ENCODE results near the gene FXYD3. TPM values are rescaled to one million over a fixed set of nuclear protein-coding genes. Genes with fewer than 3 reads are reported as not detected.
"Not testable (repeated sequence)": the region's sequence is repeated elsewhere in the genome, so short reads cannot be mapped to it uniquely, and the experiment has no call there.

FXYD3 gene
- total RNA-seq, 1 donor from 2014 or later, result not detected

DNA sequence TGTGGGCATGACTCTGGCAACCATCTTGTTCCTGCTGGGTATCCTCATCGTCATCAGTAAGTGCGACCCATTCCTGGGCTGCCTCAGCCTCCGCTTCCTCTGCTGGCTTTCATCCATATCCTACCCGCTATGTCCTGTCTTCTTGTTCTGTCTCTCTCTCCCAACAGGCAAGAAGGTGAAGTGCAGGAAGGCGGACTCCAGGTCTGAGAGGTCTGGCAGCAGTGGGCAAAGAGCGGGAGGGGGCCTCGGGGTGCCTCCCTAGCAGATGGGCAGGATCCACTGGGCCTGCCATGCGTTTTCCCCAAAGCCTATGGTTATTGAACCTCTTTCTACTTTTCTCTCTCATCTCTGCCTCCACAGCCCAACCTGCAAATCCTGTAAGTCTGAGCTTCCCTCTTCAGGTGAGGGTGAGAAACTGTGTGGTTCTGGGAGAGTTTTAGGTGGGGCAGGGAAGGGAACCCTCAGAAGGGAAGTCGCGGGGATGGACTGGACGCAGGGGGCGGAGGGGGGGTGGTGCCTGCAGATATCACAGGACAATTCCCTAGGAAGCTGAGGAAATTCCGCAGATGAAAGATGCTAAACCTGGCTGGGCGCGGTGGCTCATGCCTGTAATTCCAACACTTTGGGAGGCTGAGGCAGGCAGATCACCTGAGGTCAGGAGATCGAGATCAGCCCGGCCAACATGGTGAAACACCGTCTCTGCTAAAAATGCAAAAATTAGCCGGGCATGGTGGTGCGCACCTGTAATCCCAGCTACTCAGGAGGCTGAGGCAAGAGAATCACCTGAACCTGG, 35.8 kb downstream of the FXYD3 start:
- no peaks in the 10 kb centered on the region for H3K27me3 Mint-ChIP-seq
- ChIA-PET CTCF (interaction anchor here (1.2 to 1.5 kb wide), 2 partner anchors 16 to 17 kb away, joined by 3 read pairs; no protein-coding TSS in a partner anchor), POLR2A (interaction anchor here (0.8 to 1.2 kb wide), 2 partner anchors 10 to 62 kb away, joined by 6 read pairs; no protein-coding TSS in a partner anchor)
- ATAC-seq (ENCODE audit: low read depth) (no peak), DNase-seq (no peak)
- H3K4me1 Mint-ChIP-seq, result peaks cover 32% of the 10 kb centered on the region
- intact Hi-C loops (cut with micrococcal nuclease), result no loop called here
- no peak overlapping the region for H3K4me3 Mint-ChIP-seq
- TF ChIP-seq, protein P1, sequence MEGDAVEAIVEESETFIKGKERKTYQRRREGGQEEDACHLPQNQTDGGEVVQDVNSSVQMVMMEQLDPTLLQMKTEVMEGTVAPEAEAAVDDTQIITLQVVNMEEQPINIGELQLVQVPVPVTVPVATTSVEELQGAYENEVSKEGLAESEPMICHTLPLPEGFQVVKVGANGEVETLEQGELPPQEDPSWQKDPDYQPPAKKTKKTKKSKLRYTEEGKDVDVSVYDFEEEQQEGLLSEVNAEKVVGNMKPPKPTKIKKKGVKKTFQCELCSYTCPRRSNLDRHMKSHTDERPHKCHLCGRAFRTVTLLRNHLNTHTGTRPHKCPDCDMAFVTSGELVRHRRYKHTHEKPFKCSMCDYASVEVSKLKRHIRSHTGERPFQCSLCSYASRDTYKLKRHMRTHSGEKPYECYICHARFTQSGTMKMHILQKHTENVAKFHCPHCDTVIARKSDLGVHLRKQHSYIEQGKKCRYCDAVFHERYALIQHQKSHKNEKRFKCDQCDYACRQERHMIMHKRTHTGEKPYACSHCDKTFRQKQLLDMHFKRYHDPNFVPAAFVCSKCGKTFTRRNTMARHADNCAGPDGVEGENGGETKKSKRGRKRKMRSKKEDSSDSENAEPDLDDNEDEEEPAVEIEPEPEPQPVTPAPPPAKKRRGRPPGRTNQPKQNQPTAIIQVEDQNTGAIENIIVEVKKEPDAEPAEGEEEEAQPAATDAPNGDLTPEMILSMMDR (IDR thresholded peaks at IDR 0.05), result no peak
- peaks cover 17% of the 10 kb centered on the region for H3K36me3 Mint-ChIP-seq (ENCODE audit: low read depth)
- H3K27ac Mint-ChIP-seq, result peak overlapping the region; percentile 50
- no peaks in the 10 kb centered on the region for H3K9me3 Mint-ChIP-seq

DNA sequence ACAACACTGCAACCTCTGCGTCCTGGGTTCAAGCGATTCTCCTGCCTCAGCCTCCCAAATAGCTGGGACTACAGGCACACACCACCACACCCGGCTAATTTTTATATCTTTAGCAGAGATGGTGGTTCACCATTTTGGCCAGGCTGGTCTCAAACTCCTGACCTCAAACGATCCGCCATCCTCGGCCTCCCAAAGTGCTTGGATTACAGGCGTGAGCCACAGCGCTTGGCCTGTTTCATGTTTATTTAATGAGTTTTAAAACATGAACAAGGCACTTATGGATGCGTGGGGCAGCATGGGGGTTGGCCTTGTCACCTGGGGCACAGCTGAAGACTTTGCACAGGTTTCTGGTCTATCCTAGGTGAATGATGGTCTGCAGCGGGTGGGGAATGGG, 37.5 kb downstream of the FXYD3 start:
- intact Hi-C loops (cut with micrococcal nuclease); H3K27me3 Mint-ChIP-seq; H3K27ac Mint-ChIP-seq; H3K9me3 Mint-ChIP-seq; ATAC-seq (ENCODE audit: low read depth); DNase-seq: not testable (repeated sequence)
- peaks cover 41% of the 10 kb centered on the region for H3K4me1 Mint-ChIP-seq
- ChIA-PET CTCF (interaction anchor here (1.5 to 1.8 kb wide), 3 partner anchors 11 to 111 kb away, joined by 4 to 19 read pairs (median 6); partner anchors contain the start of gene FXYD7), POLR2A (interaction anchor here (1.0 to 3.5 kb wide), 12 partner anchors 9 to 196 kb away, joined by 3 to 63 read pairs (median 4); partner anchors contain the start of gene FXYD7)
- H3K4me3 Mint-ChIP-seq, result peak overlapping the region; percentile 99
- H3K36me3 Mint-ChIP-seq (ENCODE audit: low read depth), result peaks cover 34% of the 10 kb centered on the region

DNA sequence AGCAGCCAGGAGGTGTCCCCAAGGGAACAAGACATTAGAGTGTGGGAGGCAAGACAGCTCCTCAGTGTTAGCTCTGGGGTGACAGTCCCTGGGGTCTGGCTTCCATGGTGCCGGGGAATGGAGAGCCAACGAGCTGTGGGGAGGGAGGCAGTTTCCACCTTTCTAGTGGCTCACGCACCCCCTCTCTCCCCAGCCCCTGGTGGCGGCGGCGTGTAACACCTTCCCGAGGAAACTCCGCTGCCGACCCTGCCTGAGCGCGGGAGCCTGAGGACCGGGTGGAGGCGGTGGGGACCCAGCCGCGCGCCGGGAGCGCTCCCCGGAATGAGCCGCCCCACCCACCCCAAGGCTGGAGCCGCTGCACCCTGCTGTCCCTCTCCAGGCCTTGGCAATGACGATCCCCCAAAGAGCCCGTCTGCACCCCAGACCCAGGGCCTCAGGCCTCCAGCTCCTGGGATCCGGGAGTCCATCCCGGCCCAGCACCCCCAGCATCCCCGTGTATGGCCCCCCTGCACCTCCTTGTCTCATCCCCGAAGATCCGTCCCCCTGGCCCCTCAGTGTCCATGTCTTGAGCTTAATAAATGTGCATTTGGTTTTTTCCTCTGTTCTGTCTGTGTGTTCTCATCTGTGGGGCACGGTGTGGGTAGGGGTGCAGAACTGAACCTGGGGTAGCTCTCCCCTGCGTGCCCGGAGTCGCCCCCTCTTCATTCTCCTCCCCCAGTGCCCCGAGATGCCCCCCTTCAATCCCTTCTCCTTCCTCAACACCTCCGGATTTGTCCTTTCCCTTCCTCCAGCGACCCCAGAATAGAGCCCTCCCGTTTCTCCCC, 38.3 kb downstream of the FXYD3 start:
- CTCF ChIA-PET, result interaction anchor here (0.7 to 1.8 kb wide), 10 partner anchors 8 to 314 kb away, joined by 3 to 19 read pairs (median 4); partner anchors contain the start of gene FXYD7
- Mint-ChIP-seq H3K36me3 (ENCODE audit: low read depth) (peaks cover 42% of the 10 kb centered on the region), H3K27ac (peak overlapping the region; percentile 94), H3K4me1 (peaks cover 46% of the 10 kb centered on the region), H3K9me3 (no peaks in the 10 kb centered on the region), H3K4me3 (peak overlapping the region; percentile 99), H3K27me3 (no peaks in the 10 kb centered on the region)
- TF ChIP-seq, protein P1 (IDR thresholded peaks at IDR 0.05), result no peak
- DNase-seq (peak; percentile 68), ATAC-seq (ENCODE audit: low read depth) (peak; percentile 66)
- intact Hi-C loops (cut with micrococcal nuclease), result loop anchor here (1.0 to 2.0 kb wide), 4 partner anchors 17 to 94 kb away; no protein-coding TSS in a partner anchor
- POLR2A ChIA-PET, result interaction anchor here (0.6 to 3.5 kb wide), 20 partner anchors 8 to 660 kb away, joined by 3 to 63 read pairs (median 4); partner anchors contain the start of gene FXYD7

DNA sequence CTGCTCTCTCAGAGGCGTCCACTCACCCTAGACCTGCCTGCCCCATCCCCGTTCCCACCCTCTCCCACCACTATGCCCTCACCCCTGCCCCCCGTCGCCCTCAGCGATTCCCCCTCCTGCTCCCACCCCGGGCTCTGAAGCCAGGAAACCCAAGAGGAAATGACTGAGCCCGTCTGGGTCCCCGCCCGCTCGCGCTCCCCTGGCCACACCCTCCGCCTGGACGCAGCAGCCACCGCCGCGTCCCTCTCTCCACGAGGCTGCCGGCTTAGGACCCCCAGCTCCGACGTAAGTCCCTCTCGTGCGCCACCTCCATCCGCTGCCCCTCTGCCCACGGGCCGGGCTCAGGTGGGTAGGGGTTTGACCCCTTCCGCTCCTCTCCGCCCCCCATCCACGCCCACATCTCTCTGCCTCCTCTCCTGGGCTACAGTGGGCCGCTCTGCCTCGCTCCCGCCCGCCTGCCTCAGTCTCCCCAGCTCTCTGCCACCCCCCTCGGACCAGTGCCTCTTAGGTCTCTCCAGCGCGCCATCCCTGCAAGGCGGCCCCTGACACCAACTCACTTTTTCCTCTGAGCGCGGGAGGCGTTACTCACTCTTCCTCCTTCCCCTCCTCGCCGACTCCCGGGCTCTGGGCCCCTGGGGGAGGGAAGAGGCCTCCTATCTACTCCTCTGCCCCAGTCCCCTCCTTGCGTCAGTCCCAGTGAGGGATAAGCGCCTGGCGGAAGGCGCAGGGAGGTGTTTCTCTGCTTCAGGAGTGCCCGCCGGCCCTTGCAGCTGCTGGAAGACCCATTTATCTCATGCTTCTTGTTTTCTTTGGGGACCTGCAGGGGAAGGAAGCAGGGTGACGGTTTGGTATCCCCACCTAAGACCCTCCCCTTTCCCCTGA, 39.1 kb downstream of the FXYD3 start, which contains the start of gene FXYD5:
Gene FXYD5, plus strand, starts transcription at position 211 of the 882 bp plus-strand sequence. CDS start 816 bp downstream, outside the sequence.
- ATAC-seq (ENCODE audit: low read depth), result peak; percentile 77
- Mint-ChIP-seq H3K9me3 (no peaks in the 10 kb centered on the region), H3K27me3 (no peaks in the 10 kb centered on the region), H3K4me3 (peak within 1 kb of the TSS; percentile 99), H3K36me3 (ENCODE audit: low read depth) (peaks cover 50% of the 10 kb centered on the region), H3K4me1 (peaks cover 49% of the 10 kb centered on the region), H3K27ac (peak within 1 kb of the TSS; percentile 94)
- ChIA-PET POLR2A (interaction anchor here (0.6 to 3.5 kb wide), 14 partner anchors 8 to 659 kb away, joined by 3 to 63 read pairs (median 4); partner anchors contain the start of gene FXYD7), CTCF (interaction anchor here (0.7 to 1.8 kb wide), 10 partner anchors 9 to 314 kb away, joined by 3 to 19 read pairs (median 4); partner anchors contain the start of gene FXYD7)
- TF ChIP-seq, protein P1 (IDR thresholded peaks at IDR 0.05), result no peak
- intact Hi-C loops (cut with micrococcal nuclease), result loop anchor here (1.0 to 2.0 kb wide), 5 partner anchors 13 to 94 kb away; no protein-coding TSS in a partner anchor
- DNase-seq, result peak; percentile 55
